ENCODE data around the gene TLR1.

GRCh38 chr4:38804654-38805295, at the start of gene TLR1:
- no peak for TF ChIP-seq REST (IDR thresholded peaks at IDR 0.05; ENCODE audit: low read depth)
- TF ChIP-seq FOXM1 (IDR thresholded peaks at IDR 0.05; ENCODE audit: borderline replicate concordance, low read depth), result no peak
